ENCODE results near the gene SLC4A2. TPM values are rescaled to one million over a fixed set of nuclear protein-coding genes. Genes with fewer than 3 reads are reported as not detected.

Gene SLC4A2
- total RNA-seq, 2 experiments from 2014 or later = 64.2 to 86.0 TPM

DNA sequence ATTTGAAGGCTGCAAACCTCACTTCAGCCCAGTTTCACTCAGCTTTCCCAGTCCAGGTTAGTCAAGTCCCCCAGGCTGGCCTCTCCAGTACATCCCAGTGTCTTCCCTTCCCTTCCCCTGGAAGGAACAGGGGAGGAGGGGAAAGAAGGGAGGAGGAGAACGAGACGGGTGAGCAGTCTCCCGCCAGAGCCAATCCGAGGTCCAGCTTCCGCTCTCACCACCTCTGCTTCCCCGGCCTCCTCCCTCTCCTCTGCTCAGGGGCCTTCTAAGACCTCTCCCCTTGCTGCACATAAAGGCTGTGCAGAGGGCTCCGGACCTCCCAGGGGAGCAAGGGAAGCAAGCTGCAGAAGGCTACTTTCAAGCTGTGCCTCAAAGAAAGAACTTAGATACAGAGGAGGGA is 39.2 kb upstream of the SLC4A2 start:
- intact Hi-C loops (cut with micrococcal nuclease; ENCODE audit: unreplicated experiment) = no loop called here

DNA sequence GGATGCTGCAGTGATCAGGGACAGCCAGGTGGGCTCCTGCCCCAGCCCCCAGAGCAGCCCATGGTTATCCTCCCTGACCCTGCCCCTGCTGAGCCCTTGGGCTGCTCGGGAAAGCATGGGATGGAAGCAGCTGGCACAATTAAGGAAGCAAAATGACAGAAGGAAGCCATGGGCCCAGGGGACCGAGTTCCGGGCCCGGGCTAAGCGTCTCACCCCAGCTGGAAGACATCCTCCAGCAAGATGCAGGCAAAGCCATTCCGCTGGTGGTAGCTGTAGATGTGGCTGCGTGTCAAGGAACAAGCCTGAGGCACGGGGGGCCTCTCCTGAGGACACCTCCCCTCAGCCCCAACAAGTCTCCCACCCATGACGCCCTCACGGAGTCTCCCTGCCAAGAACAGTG is 36.2 kb upstream of the SLC4A2 start:
- intact Hi-C loops (cut with micrococcal nuclease; ENCODE audit: unreplicated experiment) = no loop called here
- BruUV-seq (replicated peaks) = no TSS peak
- Histone ChIP-seq H3K36me3 (ENCODE audit: insufficient read depth, low read length) (no peaks in the 10 kb centered on the region), H3K79me2 (ENCODE audit: insufficient read depth, low read depth, low read length) (no peaks in the 10 kb centered on the region), H4K20me1 (ENCODE audit: insufficient read depth, low read length) (no peaks in the 10 kb centered on the region), H3K9me3 (ENCODE audit: low read length) (no peaks in the 10 kb centered on the region), H3K4me2 (ENCODE audit: low read length) (no peak overlapping the region), H3K4me3 (ENCODE audit: low read depth, low read length, poor library complexity, severe bottlenecking) (no peak overlapping the region), H2AFZ (ENCODE audit: low read length) (no peak overlapping the region), H3K4me1 (ENCODE audit: insufficient read depth, low read length, poor library complexity, severe bottlenecking) (peaks cover 14% of the 10 kb centered on the region), H3K27ac (ENCODE audit: low read depth, low read length, poor library complexity, severe bottlenecking) (no peak overlapping the region), H3K9me2 (ENCODE audit: insufficient read depth, low read length) (no peaks in the 10 kb centered on the region)
- POLR2A ChIA-PET = no interaction called here
- no peak for TF ChIP-seq EZH2phosphoT487 (IDR thresholded peaks at IDR 0.05; ENCODE audit: borderline replicate concordance, low read depth, low read length)
- TF ChIP-seq, protein P1, sequence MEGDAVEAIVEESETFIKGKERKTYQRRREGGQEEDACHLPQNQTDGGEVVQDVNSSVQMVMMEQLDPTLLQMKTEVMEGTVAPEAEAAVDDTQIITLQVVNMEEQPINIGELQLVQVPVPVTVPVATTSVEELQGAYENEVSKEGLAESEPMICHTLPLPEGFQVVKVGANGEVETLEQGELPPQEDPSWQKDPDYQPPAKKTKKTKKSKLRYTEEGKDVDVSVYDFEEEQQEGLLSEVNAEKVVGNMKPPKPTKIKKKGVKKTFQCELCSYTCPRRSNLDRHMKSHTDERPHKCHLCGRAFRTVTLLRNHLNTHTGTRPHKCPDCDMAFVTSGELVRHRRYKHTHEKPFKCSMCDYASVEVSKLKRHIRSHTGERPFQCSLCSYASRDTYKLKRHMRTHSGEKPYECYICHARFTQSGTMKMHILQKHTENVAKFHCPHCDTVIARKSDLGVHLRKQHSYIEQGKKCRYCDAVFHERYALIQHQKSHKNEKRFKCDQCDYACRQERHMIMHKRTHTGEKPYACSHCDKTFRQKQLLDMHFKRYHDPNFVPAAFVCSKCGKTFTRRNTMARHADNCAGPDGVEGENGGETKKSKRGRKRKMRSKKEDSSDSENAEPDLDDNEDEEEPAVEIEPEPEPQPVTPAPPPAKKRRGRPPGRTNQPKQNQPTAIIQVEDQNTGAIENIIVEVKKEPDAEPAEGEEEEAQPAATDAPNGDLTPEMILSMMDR (conservative IDR thresholded peaks at IDR 0.05; ENCODE audit: low read length) = no peak
- DNase-seq (ENCODE audit: low spot score) = no peak
- CTCF ChIA-PET (ENCODE audit: unreplicated experiment) = no interaction called here

More for the DNA sequence above, 39.2 kb upstream of the SLC4A2 start:
- no peak for DNase-seq (ENCODE audit: low spot score)
- H3K4me3 ChIP-seq (ENCODE audit: low read depth, low read length, poor library complexity, severe bottlenecking) = no peak overlapping the region
- H3K36me3 ChIP-seq (ENCODE audit: insufficient read depth, low read length) = no peaks in the 10 kb centered on the region
- H3K4me2 ChIP-seq (ENCODE audit: low read length) = no peak overlapping the region
- TF ChIP-seq EZH2phosphoT487 (IDR thresholded peaks at IDR 0.05; ENCODE audit: borderline replicate concordance, low read depth, low read length) = no peak
- TF ChIP-seq, protein P1 (conservative IDR thresholded peaks at IDR 0.05; ENCODE audit: low read length) = no peak
- H4K20me1 ChIP-seq (ENCODE audit: insufficient read depth, low read length) = no peaks in the 10 kb centered on the region
- no peaks in the 10 kb centered on the region for H3K9me2 ChIP-seq (ENCODE audit: insufficient read depth, low read length)
- no peak overlapping the region for H3K27ac ChIP-seq (ENCODE audit: low read depth, low read length, poor library complexity, severe bottlenecking)
- ChIA-PET POLR2A (interaction anchor here (0.9 kb wide), 1 partner anchor 8 kb away, joined by 3 read pairs; the partner anchor contains the start of gene ABCB8), CTCF (ENCODE audit: unreplicated experiment) (no interaction called here)
- peaks cover 10% of the 10 kb centered on the region for H3K4me1 ChIP-seq (ENCODE audit: insufficient read depth, low read length, poor library complexity, severe bottlenecking)
- no peaks in the 10 kb centered on the region for H3K79me2 ChIP-seq (ENCODE audit: insufficient read depth, low read depth, low read length)
- no peaks in the 10 kb centered on the region for H3K9me3 ChIP-seq (ENCODE audit: low read length)
- no peak overlapping the region for H2AFZ ChIP-seq (ENCODE audit: low read length)
- no TSS peak for BruUV-seq (replicated peaks)

DNA sequence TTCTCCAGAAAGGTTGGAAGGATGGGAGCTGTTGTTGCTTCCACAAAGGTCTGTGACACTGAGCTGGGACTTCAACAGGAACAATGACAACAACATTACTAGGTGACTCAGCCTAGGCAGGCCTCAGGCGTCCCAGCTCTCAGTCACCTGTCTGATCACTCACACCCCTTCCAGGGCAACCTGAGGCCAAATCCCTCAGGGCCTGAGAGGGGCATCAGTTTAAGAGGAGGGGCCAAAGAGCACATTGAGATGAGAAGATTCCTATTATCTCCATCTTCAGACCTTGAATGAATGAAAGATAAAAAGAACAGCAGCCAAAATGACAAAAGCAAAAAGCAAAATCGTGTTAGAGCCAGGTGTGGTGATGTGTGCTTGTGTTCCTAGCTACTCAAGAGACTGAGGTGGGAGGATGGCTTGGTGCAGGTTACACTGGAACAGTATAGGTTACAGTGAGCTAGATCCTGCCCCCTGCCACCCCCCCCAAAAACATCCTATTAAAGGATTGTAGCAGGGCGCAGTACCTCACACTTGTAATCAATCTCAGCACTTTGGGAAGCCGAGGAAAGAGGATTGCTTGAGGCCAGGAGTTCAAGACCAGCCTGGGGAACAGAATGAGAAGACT is 34.8 kb upstream of the SLC4A2 start, which contains the start of gene ATG9B:
Gene ATG9B, minus strand, starts transcription at position 60 of the 622 bp plus-strand sequence. CDS start 71 bp downstream, outside the sequence.
- CTCF ChIA-PET (ENCODE audit: unreplicated experiment) = interaction anchor here (0.6 kb wide), 1 partner anchor 248 kb away, joined by 4 read pairs; no protein-coding TSS in a partner anchor
- POLR2A ChIA-PET = interaction anchor here (0.7 kb wide), 1 partner anchor 163 kb away, joined by 3 read pairs; no protein-coding TSS in a partner anchor
- Histone ChIP-seq H4K20me1 (ENCODE audit: insufficient read depth, low read length) (0 out of 2 replicates have a peak, but pooled peaks cover 3% of the 10 kb centered on the region), H3K36me3 (ENCODE audit: insufficient read depth, low read length) (no peaks in the 10 kb centered on the region), H3K4me3 (ENCODE audit: low read depth, low read length, poor library complexity, severe bottlenecking) (no peak within 1 kb of the TSS), H3K9me2 (ENCODE audit: insufficient read depth, low read length) (no peaks in the 10 kb centered on the region), H2AFZ (ENCODE audit: low read length) (no peak within 1 kb of the TSS), H3K27ac (ENCODE audit: low read depth, low read length, poor library complexity, severe bottlenecking) (no peak within 1 kb of the TSS), H3K4me1 (ENCODE audit: insufficient read depth, low read length, poor library complexity, severe bottlenecking) (peaks cover 18% of the 10 kb centered on the region), H3K4me2 (ENCODE audit: low read length) (no peak within 1 kb of the TSS), H3K9me3 (ENCODE audit: low read length) (no peaks in the 10 kb centered on the region), H3K79me2 (ENCODE audit: insufficient read depth, low read depth, low read length) (peaks cover 9% of the 10 kb centered on the region; the same call in 1 of the 2 replicates)
- TF ChIP-seq, protein P1 (conservative IDR thresholded peaks at IDR 0.05; ENCODE audit: low read length) = no peak
- no peak for TF ChIP-seq EZH2phosphoT487 (IDR thresholded peaks at IDR 0.05; ENCODE audit: borderline replicate concordance, low read depth, low read length)
- no peak for DNase-seq (ENCODE audit: low spot score)
- BruUV-seq (replicated peaks) = no TSS peak
- intact Hi-C loops (cut with micrococcal nuclease; ENCODE audit: unreplicated experiment) = no loop called here

Data from OCI-LY7 (cell line).